ENCODE measurements around the gene ATP2B3.

The ATP2B3 gene

GRCh38 chrX:153517423-153517822 lies at the start of gene ATP2B3:
Gene ATP2B3, plus strand, starts transcription at chrX:153517642. Its CDS starts 18,606 bp downstream, at chrX:153536248.
- no peak for DNase-seq (ENCODE audit: low spot score)

GRCh38 chrX:153468008-153468580 lies 49.3 kb upstream of the ATP2B3 start:
- DNase-seq (ENCODE audit: low spot score) = no peak

GRCh38 chrX:153469811-153470410 lies 47.5 kb upstream of the ATP2B3 start:
- peak; percentile 18 for DNase-seq (ENCODE audit: low spot score)

GRCh38 chrX:153470411-153471363 lies 46.8 kb upstream of the ATP2B3 start, which contains the start of gene HAUS7:
Gene HAUS7, minus strand, starts transcription at chrX:153470576. Its CDS starts 19 bp downstream, at chrX:153470557.
- peak; percentile 93 for DNase-seq (ENCODE audit: low spot score)

- no peak for DNase-seq (ENCODE audit: low spot score)
Measured at GRCh38 chrX:153471663-153472280, 45.7 kb upstream of the ATP2B3 start.

- DNase-seq (ENCODE audit: low spot score) = no peak
Measured at GRCh38 chrX:153473126-153473525, 44.3 kb upstream of the ATP2B3 start.

- no peak for DNase-seq (ENCODE audit: low spot score)
Measured at GRCh38 chrX:153474266-153474665, 43.2 kb upstream of the ATP2B3 start.

- peak; percentile 30 for DNase-seq (ENCODE audit: low spot score)
Measured at GRCh38 chrX:153474718-153475117, 42.7 kb upstream of the ATP2B3 start.

GRCh38 chrX:153475271-153475670 lies 42.2 kb upstream of the ATP2B3 start:
- no peak for DNase-seq (ENCODE audit: low spot score)

GRCh38 chrX:153475751-153476281 lies 41.6 kb upstream of the ATP2B3 start:
- no peak for DNase-seq (ENCODE audit: low spot score)

GRCh38 chrX:153476666-153477363 lies 40.6 kb upstream of the ATP2B3 start:
- DNase-seq (ENCODE audit: low spot score) = no peak

GRCh38 chrX:153477364-153477857 lies 40.0 kb upstream of the ATP2B3 start:
- DNase-seq (ENCODE audit: low spot score) = no peak

- DNase-seq (ENCODE audit: low spot score) = no peak
Measured at GRCh38 chrX:153477901-153478300, 39.5 kb upstream of the ATP2B3 start.

- no peak for DNase-seq (ENCODE audit: low spot score)
Measured at GRCh38 chrX:153478746-153479145, 38.7 kb upstream of the ATP2B3 start.

- no peak for DNase-seq (ENCODE audit: low spot score)
Measured at GRCh38 chrX:153481043-153481442, 36.4 kb upstream of the ATP2B3 start.

GRCh38 chrX:153482376-153483015 lies 34.9 kb upstream of the ATP2B3 start:
- DNase-seq (ENCODE audit: low spot score) = no peak

- DNase-seq (ENCODE audit: low spot score) = no peak
Measured at GRCh38 chrX:153485396-153486080, 31.9 kb upstream of the ATP2B3 start.

- no peak for DNase-seq (ENCODE audit: low spot score)
Measured at GRCh38 chrX:153486171-153486570, 31.3 kb upstream of the ATP2B3 start.

- DNase-seq (ENCODE audit: low spot score) = no peak
Measured at GRCh38 chrX:153487590-153488071, 29.8 kb upstream of the ATP2B3 start.

All from Ammon's horn (tissue), 1 donor.